HepG2 (cell line): ENCODE measurements around the gene HAPLN3. TPM values are rescaled to one million over a fixed set of nuclear protein-coding genes. Genes with fewer than 3 reads are reported as not detected.

Experiments used
- ATAC-seq: fragments of 200-7000 bp; cut with Tn5 transposase; 3 replicates; pipeline ENCODE4 v1.9.1; 2020; ENCODE audit warnings: mild to moderate bottlenecking, moderate library complexity
- BruUV-seq: library from RNA; stranded (reverse); fragments of 400-500 nt; replicated peaks from 2 replicates; lab custom pipeline; 2021; lab: Mats Ljungman, UMichigan
- CTCF ChIA-PET: fragments of 300-600 bp; formaldehyde crosslinking; extraction: SDS; loops from one replicate; lab custom pipeline; 2021; ENCODE audit warnings: low total read pairs, inconsistent platforms, low intra/inter-chr PET ratio; lab: Yijun Ruan, JAX
- POLR2A ChIA-PET: fragments of 350-600 bp; sonication (Branson Sonifier 250); formaldehyde crosslinking; loops from one replicate; lab custom pipeline; 2020; ENCODE audit warnings: antibody characterized with exemption, inconsistent platforms; lab: Yijun Ruan, JAX
- DNase-seq: peaks from one replicate; pipeline ENCODE4 v3.0.0-alpha.2; 2015; ENCODE audit warnings: low spot score
- FAIRE-seq: peaks from 3 replicates; lab custom pipeline; 2011; peaks lifted over from hg19 to GRCh38; lab: Jason Lieb, UNC
- H2AFZ ChIP-seq: one replicate; pipeline ENCODE4 v1.6.1; 2011; ENCODE audit warnings: low read length, inconsistent platforms
- H3K27ac ChIP-seq: fragments of 300-600 bp; 3 replicates; pipeline ENCODE4 v1.8.0; 2011; ENCODE audit warnings: mixed run types, mild to moderate bottlenecking, mixed read lengths, low read length, inconsistent platforms; ENCODE audit not compliant: insufficient read depth; ENCODE audit errors: extremely low read length
- H3K27me3 ChIP-seq, 2 experiments: fragments of 200-600 bp in 1 of 2; 2 replicates in 1 of 2; 3 replicates in 1 of 2; pipeline versions ENCODE4 v1.6.0 to v1.8.0; 2011; ENCODE audit warnings: low read length in 2 of 2, mild to moderate bottlenecking in 2 of 2, moderate library complexity in 2 of 2, inconsistent platforms in 1 of 2; ENCODE audit not compliant: insufficient read depth in 2 of 2, control insufficient read depth in 1 of 2
- H3K36me3 ChIP-seq, 2 experiments: fragments of 200-600 bp in 1 of 2; replicated peaks in 1 of 2; 2 replicates in 1 of 2; 3 replicates in 1 of 2; pipeline versions ENCODE4 v1.5.1 to v1.8.0; 2011; ENCODE audit warnings: low read length in 2 of 2, inconsistent platforms in 1 of 2; ENCODE audit not compliant: insufficient read depth in 2 of 2, control insufficient read depth in 1 of 2
- H3K4me1 ChIP-seq: 2 replicates; pipeline ENCODE4 v1.5.1; 2012; ENCODE audit warnings: low read length, inconsistent platforms; ENCODE audit not compliant: insufficient read depth
- H3K4me2 ChIP-seq: 2 replicates; pipeline ENCODE4 v1.6.0; 2011; ENCODE audit warnings: low read depth, low read length, inconsistent platforms
- H3K4me3 ChIP-seq, 3 experiments: fragments of 200-600 bp in 1 of 3; sonication (generic), shearing (Covaris generic) in 1 of 3; replicated peaks in 1 of 3; 2 replicates each; pipeline ENCODE4 v1.5.1; 2011 to 2016; ENCODE audit warnings: low read length in 3 of 3, inconsistent platforms in 2 of 3, low read depth in 2 of 3, mild to moderate bottlenecking in 2 of 3, control low read depth in 1 of 3, mixed read lengths in 1 of 3; ENCODE audit not compliant: insufficient read depth in 1 of 3
- H3K79me2 ChIP-seq: one replicate; pipeline ENCODE4 v1.6.1; 2011; ENCODE audit warnings: low read length, inconsistent platforms; ENCODE audit not compliant: insufficient read depth
- H3K9ac ChIP-seq: 2 replicates; pipeline ENCODE4 v1.6.0; 2011; ENCODE audit warnings: mild to moderate bottlenecking, low read depth, low read length, inconsistent platforms; ENCODE audit not compliant: insufficient read depth
- H3K9me3 ChIP-seq: 2 replicates; pipeline ENCODE4 v1.5.1; 2012; ENCODE audit warnings: mild to moderate bottlenecking, low read length
- H4K20me1 ChIP-seq: 2 replicates; pipeline ENCODE4 v1.6.0; 2011; ENCODE audit warnings: inconsistent platforms, mild to moderate bottlenecking, low read length, moderate library complexity; ENCODE audit not compliant: insufficient read depth
- CREM ChIP-seq, 2 experiments: sonication (generic) in 1 of 2; formaldehyde crosslinking in 1 of 2; IDR thresholded peaks; 2 replicates each; pipeline versions ENCODE4 v1.4.0 to v1.6.1; 2016 to 2020; ENCODE audit warnings: antibody characterized with exemption in 1 of 2, mild to moderate bottlenecking in 1 of 2, missing genetic modification reagents in 1 of 2
- HOXA9 ChIP-seq: sonication (generic); formaldehyde crosslinking; IDR thresholded peaks from 2 replicates; pipeline ENCODE4 v1.8.1; 2022; ENCODE audit warnings: missing genetic modification reagents, mild to moderate bottlenecking, moderate library complexity, borderline replicate concordance
- IRF2 ChIP-seq: IDR thresholded peaks from 2 replicates; pipeline ENCODE4 v1.6.1; 2018; ENCODE audit warnings: missing genetic modification reagents, missing compliant biosample characterization
- MYNN ChIP-seq: sonication (generic); formaldehyde crosslinking; IDR thresholded peaks from 2 replicates; pipeline ENCODE4 v1.4.0; 2020; ENCODE audit warnings: mild to moderate bottlenecking, low read depth, missing genetic modification reagents
- SUZ12 ChIP-seq: fragments of 150-350 bp; IDR thresholded peaks from 2 replicates; pipeline ENCODE4 v1.6.1; 2014; ENCODE audit warnings: low read depth, low read length
- ZNF382 ChIP-seq: sonication (generic); formaldehyde crosslinking; IDR thresholded peaks from 2 replicates; pipeline ENCODE4 v1.5.0; 2020; ENCODE audit warnings: missing genetic modification reagents, mild to moderate bottlenecking, borderline replicate concordance
- ZNF569 ChIP-seq: sonication (generic); formaldehyde crosslinking; IDR thresholded peaks from 2 replicates; pipeline ENCODE4 v1.5.0; 2020; ENCODE audit warnings: mild to moderate bottlenecking, missing genetic modification reagents, moderate library complexity, borderline replicate concordance
- ZNF572 ChIP-seq: sonication (generic); formaldehyde crosslinking; IDR thresholded peaks from 2 replicates; pipeline ENCODE4 v1.5.1; 2020; ENCODE audit warnings: mild to moderate bottlenecking, missing genetic modification reagents
- WGBS: methylation state at CpG from one replicate; pipeline ENCODE4 v1.1.6; 2017; ENCODE audit warnings: low lambda C conversion rate; 5-methylcytosine and 5-hydroxymethylcytosine counted together
- in situ Hi-C: cut with HindIII; loops from 2 replicates; pipeline ENCODE4 v1.10.0; 2017; ENCODE audit warnings: low pct_unique_long_range_greater_than_20kb; ENCODE audit not compliant: extremely low pct_ligation_motif_present
- intact Hi-C: fragments of 100-400 bp; cut with micrococcal nuclease; formaldehyde crosslinking; loops from one replicate; pipeline ENCODE4 v1.10.0; 2022; ENCODE audit not compliant: unreplicated experiment
- polyA plus RNA-seq, 8 experiments: library from polyadenylated mRNA; depleted of rRNA in 3 of 8; stranded (reverse) in 7 of 8; unstranded in 1 of 8; fragments of >200 nt; fragmentation: Illumina TruSeq in 4 of 8; extraction: Trizol in 4 of 8; gene quantifications; 2 replicates each; pipeline versions ENCODE4 v1.2.1 to v1.2.3, GENCODE V29; 2011 to 2016; ENCODE audit warnings: low read depth in 4 of 8, missing spikeins in 1 of 8, mixed read lengths in 1 of 8; ENCODE audit not compliant: insufficient read depth in 1 of 8
- total RNA-seq, 5 experiments: library from RNA; depleted of rRNA; stranded (reverse); fragments of >200 nt; fragmentation: Illumina TruSeq; extraction: Trizol; gene quantifications; 2 replicates each; pipeline ENCODE4 v1.2.3, GENCODE V29; 2016; ENCODE audit warnings: low read depth in 1 of 5
- TF ChIP-seq, protein P1 (sequence below): sonication (generic); formaldehyde crosslinking; IDR thresholded peaks from 2 replicates; pipeline ENCODE4 v1.9.0; 2021; ENCODE audit warnings: mild to moderate bottlenecking, missing genetic modification reagents

Gene HAPLN3
- total and polyA plus RNA-seq, 2 of the 13 experiments (the other 11 are each of a cell fraction or from before 2014, with no cell fraction given): 0.09 TPM; not detected in 1

DNA sequence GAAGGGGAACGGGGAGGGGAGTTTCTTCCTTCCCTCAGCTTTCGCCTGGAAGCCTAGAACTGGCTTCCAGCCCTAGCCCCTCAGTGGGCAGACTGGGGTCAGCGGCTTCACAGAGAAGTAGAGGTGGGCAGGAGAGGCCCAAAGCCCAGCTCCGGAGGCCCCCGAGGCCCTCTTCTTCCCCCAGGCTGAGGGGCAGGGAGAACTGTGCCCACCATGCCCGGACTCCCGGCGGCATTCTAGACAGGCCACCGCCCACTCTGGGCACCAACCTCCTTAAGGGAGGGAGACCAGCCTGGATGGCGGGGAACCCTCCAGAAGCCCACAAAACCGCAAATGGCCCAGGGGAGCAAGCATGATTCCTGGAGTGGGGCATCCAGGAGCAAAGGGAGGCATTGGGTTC is 17.9 kb downstream of the HAPLN3 start:
- FAIRE-seq (no peak), DNase-seq (no peak)
- intact Hi-C loops (no loop called here), in situ Hi-C loops (no loop called here)
- Histone ChIP-seq H3K4me3 (no peak overlapping the region), H3K27me3 (peaks cover 16 to 55% of the 10 kb centered on the region in 2 experiments), H3K4me2 (no peak overlapping the region), H3K4me1 (no peaks in the 10 kb centered on the region), H3K79me2 (no peaks in the 10 kb centered on the region)
- POLR2A ChIA-PET: no interaction called here
- TF ChIP-seq ZNF569 (CRISPR knock-in tag) (no peak), CREM (IDR thresholded peaks at IDR 0.05) (no peak), CREM (CRISPR knock-in tag; IDR thresholded peaks at IDR 0.05) (no peak), ZNF572 (CRISPR knock-in tag) (no peak), HOXA9 (CRISPR knock-in tag) (no peak), SUZ12 (no peak), MYNN (CRISPR knock-in tag) (no peak), ZNF382 (CRISPR knock-in tag) (no peak), IRF2 (CRISPR knock-in tag) (no peak)
- TF ChIP-seq, protein P1, sequence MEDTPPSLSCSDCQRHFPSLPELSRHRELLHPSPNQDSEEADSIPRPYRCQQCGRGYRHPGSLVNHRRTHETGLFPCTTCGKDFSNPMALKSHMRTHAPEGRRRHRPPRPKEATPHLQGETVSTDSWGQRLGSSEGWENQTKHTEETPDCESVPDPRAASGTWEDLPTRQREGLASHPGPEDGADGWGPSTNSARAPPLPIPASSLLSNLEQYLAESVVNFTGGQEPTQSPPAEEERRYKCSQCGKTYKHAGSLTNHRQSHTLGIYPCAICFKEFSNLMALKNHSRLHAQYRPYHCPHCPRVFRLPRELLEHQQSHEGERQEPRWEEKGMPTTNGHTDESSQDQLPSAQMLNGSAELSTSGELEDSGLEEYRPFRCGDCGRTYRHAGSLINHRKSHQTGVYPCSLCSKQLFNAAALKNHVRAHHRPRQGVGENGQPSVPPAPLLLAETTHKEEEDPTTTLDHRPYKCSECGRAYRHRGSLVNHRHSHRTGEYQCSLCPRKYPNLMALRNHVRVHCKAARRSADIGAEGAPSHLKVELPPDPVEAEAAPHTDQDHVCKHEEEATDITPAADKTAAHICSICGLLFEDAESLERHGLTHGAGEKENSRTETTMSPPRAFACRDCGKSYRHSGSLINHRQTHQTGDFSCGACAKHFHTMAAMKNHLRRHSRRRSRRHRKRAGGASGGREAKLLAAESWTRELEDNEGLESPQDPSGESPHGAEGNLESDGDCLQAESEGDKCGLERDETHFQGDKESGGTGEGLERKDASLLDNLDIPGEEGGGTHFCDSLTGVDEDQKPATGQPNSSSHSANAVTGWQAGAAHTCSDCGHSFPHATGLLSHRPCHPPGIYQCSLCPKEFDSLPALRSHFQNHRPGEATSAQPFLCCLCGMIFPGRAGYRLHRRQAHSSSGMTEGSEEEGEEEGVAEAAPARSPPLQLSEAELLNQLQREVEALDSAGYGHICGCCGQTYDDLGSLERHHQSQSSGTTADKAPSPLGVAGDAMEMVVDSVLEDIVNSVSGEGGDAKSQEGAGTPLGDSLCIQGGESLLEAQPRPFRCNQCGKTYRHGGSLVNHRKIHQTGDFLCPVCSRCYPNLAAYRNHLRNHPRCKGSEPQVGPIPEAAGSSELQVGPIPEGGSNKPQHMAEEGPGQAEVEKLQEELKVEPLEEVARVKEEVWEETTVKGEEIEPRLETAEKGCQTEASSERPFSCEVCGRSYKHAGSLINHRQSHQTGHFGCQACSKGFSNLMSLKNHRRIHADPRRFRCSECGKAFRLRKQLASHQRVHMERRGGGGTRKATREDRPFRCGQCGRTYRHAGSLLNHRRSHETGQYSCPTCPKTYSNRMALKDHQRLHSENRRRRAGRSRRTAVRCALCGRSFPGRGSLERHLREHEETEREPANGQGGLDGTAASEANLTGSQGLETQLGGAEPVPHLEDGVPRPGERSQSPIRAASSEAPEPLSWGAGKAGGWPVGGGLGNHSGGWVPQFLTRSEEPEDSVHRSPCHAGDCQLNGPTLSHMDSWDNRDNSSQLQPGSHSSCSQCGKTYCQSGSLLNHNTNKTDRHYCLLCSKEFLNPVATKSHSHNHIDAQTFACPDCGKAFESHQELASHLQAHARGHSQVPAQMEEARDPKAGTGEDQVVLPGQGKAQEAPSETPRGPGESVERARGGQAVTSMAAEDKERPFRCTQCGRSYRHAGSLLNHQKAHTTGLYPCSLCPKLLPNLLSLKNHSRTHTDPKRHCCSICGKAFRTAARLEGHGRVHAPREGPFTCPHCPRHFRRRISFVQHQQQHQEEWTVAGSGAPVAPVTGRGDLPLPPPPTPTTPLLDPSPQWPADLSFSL (CRISPR knock-in tag): no peak
- TF ChIP-seq, all 625 proteins: peak for 0
- Histone ChIP-seq H4K20me1 (no peaks in the 10 kb centered on the region), H2AFZ (no peak overlapping the region), H3K9me3 (no peaks in the 10 kb centered on the region), H3K27ac (no peak overlapping the region), H3K36me3 (no peaks in the 10 kb centered on the region), H3K9ac (no peak overlapping the region)
- no peak for ATAC-seq
- 14% methylated on average over 7 of the region's 11 CpGs for WGBS
- BruUV-seq: no TSS peak
- CTCF ChIA-PET: no interaction called here
